ENCODE results near the gene CEP104. TPM values are rescaled to one million over a fixed set of nuclear protein-coding genes. Genes with fewer than 3 reads are reported as not detected.

Gene CEP104
- total RNA-seq, 1 donor from 2014 or later = 35.1 TPM

GRCh38 chr1:3846541-3846940 lies 10.5 kb downstream of the CEP104 start:
- Mint-ChIP-seq H3K27ac (ENCODE audit: unreplicated experiment) (no peak overlapping the region), H3K9me3 (ENCODE audit: unreplicated experiment) (no peaks in the 10 kb centered on the region), H3K4me1 (ENCODE audit: unreplicated experiment) (no peaks in the 10 kb centered on the region), H3K36me3 (ENCODE audit: unreplicated experiment) (peaks cover 38% of the 10 kb centered on the region), H3K4me3 (ENCODE audit: unreplicated experiment) (no peak overlapping the region), H3K27me3 (ENCODE audit: unreplicated experiment) (no peaks in the 10 kb centered on the region)
- no peak for DNase-seq (ENCODE audit: extremely low spot score, unreplicated experiment)
- no peak for TF ChIP-seq CTCF (IDR thresholded peaks at IDR 0.05)

DNA sequence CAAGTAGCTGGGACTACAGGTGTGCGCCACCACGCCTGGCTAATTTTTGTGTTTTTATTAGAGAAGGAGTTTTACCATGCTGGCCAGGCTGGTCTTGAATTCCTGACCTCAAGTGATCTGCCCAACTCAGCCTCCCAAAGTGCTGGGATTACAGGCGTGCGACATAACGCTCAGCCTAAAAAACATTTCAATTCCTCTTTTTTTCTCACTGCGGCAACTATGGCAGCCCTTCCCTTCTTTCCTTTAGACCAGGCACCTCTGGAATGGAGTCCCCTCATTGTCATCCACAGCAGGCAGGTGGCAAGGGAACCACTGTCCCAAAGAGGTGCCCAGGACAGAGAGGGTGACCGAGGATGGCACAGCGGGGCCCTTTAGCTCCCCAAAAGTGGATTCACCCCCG lies 14.1 kb downstream of the CEP104 start:
- no peaks in the 10 kb centered on the region for H3K4me1 Mint-ChIP-seq (ENCODE audit: unreplicated experiment)
- no peak overlapping the region for H3K4me3 Mint-ChIP-seq (ENCODE audit: unreplicated experiment)
- peaks cover 55% of the 10 kb centered on the region for H3K36me3 Mint-ChIP-seq (ENCODE audit: unreplicated experiment)
- no peaks in the 10 kb centered on the region for H3K27me3 Mint-ChIP-seq (ENCODE audit: unreplicated experiment)
- H3K27ac Mint-ChIP-seq (ENCODE audit: unreplicated experiment) = no peak overlapping the region
- no peak for TF ChIP-seq CTCF (IDR thresholded peaks at IDR 0.05)
- H3K9me3 Mint-ChIP-seq (ENCODE audit: unreplicated experiment) = no peaks in the 10 kb centered on the region
- DNase-seq (ENCODE audit: extremely low spot score, unreplicated experiment) = no peak

GRCh38 chr1:3841491-3841890 lies 15.5 kb downstream of the CEP104 start:
- no peak for DNase-seq (ENCODE audit: extremely low spot score, unreplicated experiment)
- Mint-ChIP-seq H3K9me3 (ENCODE audit: unreplicated experiment) (no peaks in the 10 kb centered on the region), H3K27me3 (ENCODE audit: unreplicated experiment) (no peaks in the 10 kb centered on the region), H3K4me1 (ENCODE audit: unreplicated experiment) (no peaks in the 10 kb centered on the region), H3K4me3 (ENCODE audit: unreplicated experiment) (no peak overlapping the region), H3K36me3 (ENCODE audit: unreplicated experiment) (peaks cover 63% of the 10 kb centered on the region), H3K27ac (ENCODE audit: unreplicated experiment) (no peak overlapping the region)
- TF ChIP-seq CTCF (IDR thresholded peaks at IDR 0.05) = no peak

DNA sequence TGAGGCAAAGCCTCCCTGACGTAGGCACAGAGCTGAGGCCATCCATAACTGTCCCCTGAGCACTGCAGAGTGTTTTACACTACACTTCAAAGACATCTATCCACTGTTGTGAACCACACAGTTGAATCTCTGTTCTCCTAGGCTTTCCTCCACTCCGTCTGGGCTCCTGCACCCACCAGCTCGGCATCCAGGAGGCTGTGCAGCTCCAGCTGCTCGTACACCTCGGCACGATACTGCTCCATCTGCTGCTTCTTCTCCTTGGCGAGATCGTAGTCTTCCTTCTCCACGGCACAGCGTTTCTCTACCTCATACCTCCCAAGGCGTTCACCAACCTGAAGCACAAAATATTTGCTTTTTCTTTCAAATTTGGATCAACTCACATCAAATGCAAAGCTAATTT lies 18.2 kb downstream of the CEP104 start:
- no peaks in the 10 kb centered on the region for H3K27me3 Mint-ChIP-seq (ENCODE audit: unreplicated experiment)
- no peak for DNase-seq (ENCODE audit: extremely low spot score, unreplicated experiment)
- H3K4me1 Mint-ChIP-seq (ENCODE audit: unreplicated experiment) = no peaks in the 10 kb centered on the region
- TF ChIP-seq CTCF (IDR thresholded peaks at IDR 0.05) = no peak
- peaks cover 69% of the 10 kb centered on the region for H3K36me3 Mint-ChIP-seq (ENCODE audit: unreplicated experiment)
- no peak overlapping the region for H3K4me3 Mint-ChIP-seq (ENCODE audit: unreplicated experiment)
- no peak overlapping the region for H3K27ac Mint-ChIP-seq (ENCODE audit: unreplicated experiment)
- H3K9me3 Mint-ChIP-seq (ENCODE audit: unreplicated experiment) = no peaks in the 10 kb centered on the region

- H3K36me3 Mint-ChIP-seq (ENCODE audit: unreplicated experiment) = peaks cover 69% of the 10 kb centered on the region
- no peak for DNase-seq (ENCODE audit: extremely low spot score, unreplicated experiment)
- no peaks in the 10 kb centered on the region for H3K9me3 Mint-ChIP-seq (ENCODE audit: unreplicated experiment)
- H3K27ac Mint-ChIP-seq (ENCODE audit: unreplicated experiment) = no peak overlapping the region
- H3K4me1 Mint-ChIP-seq (ENCODE audit: unreplicated experiment) = no peaks in the 10 kb centered on the region
- H3K4me3 Mint-ChIP-seq (ENCODE audit: unreplicated experiment) = no peak overlapping the region
- no peaks in the 10 kb centered on the region for H3K27me3 Mint-ChIP-seq (ENCODE audit: unreplicated experiment)
- no peak for TF ChIP-seq CTCF (IDR thresholded peaks at IDR 0.05)
Measured at GRCh38 chr1:3837685-3838084, 19.3 kb downstream of the CEP104 start.

Measured in osteocyte (in vitro differentiated cells).